ENCODE results near the gene PPP2R5D. TPM values are rescaled to one million over a fixed set of nuclear protein-coding genes. Genes with fewer than 3 reads are reported as not detected.

PPP2R5D gene
- total and polyA plus RNA-seq, 2 of the 4 experiments (the other 2 are of a cell fraction), result 55.6 to 68.8 TPM

DNA sequence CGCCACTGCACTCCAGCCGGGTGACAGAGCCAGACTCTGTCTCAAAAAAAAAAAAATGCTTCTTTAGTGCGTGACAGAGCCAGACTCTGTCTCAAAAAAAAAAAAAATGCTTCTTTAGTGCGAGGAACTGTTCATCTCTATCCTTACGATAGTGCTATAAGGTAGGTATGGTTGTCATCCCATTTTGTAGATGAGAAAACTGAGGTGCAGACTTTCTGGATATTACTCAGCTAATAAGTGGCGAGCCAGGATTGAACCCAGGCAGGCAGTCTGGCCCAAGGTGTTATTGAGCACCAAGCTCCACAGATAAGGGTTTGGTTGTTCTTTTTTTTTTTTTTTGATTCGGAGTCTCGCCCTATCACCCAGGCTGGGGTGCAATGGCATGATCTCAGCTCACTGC is 17.5 kb downstream of the PPP2R5D start:
- no peak overlapping the region for H4K8ac ChIP-seq (ENCODE audit: low read depth in 2 of 2, low read length in 2 of 2)
- no peak overlapping the region for H3K9ac ChIP-seq (ENCODE audit: low read depth, low read length)
- H3K27me3 ChIP-seq (ENCODE audit: control insufficient read depth, insufficient read depth, low read length), result no peaks in the 10 kb centered on the region
- intact Hi-C loops (cut with micrococcal nuclease), result no loop called here
- H3K18ac ChIP-seq (ENCODE audit: low read depth, low read length), result no peak overlapping the region
- H2AFZ ChIP-seq (replicated peaks; ENCODE audit: low read length, poor library complexity), result no peak overlapping the region
- H2BK120ac ChIP-seq (ENCODE audit: low read depth, low read length), result no peak overlapping the region
- no peak overlapping the region for H3K27ac ChIP-seq (ENCODE audit: insufficient read depth, low read length)
- H3K4ac ChIP-seq (ENCODE audit: low read depth, low read length), result no peak overlapping the region
- no peak overlapping the region for H2AK9ac ChIP-seq (replicated peaks; ENCODE audit: low read depth, low read length, poor library complexity)
- no peak overlapping the region for H2BK15ac ChIP-seq (ENCODE audit: low read depth, low read length)
- H3K36me3 ChIP-seq (ENCODE audit: control insufficient read depth, insufficient read depth, low read length), result peaks cover 9% of the 10 kb centered on the region
- no peak overlapping the region for H3K23ac ChIP-seq (ENCODE audit: low read depth, low read length)
- peaks cover 5 to 37% of the 10 kb centered on the region in 2 experiments for H3K79me1 ChIP-seq (ENCODE audit: low read depth in 1 of 2, low read length in 2 of 2)
- no peak overlapping the region for H3K56ac ChIP-seq (ENCODE audit: extremely low read depth, insufficient read depth, low read length)
- H4K20me1 ChIP-seq (ENCODE audit: insufficient read depth, low read length), result no peaks in the 10 kb centered on the region; the same call in none of the 2 replicates
- no peak overlapping the region for H3K14ac ChIP-seq (replicated peaks; ENCODE audit: low read depth, low read length)
- no peak overlapping the region for H2BK5ac ChIP-seq (ENCODE audit: low read depth, low read length, poor library complexity, severe bottlenecking)
- H3K4me2 ChIP-seq (ENCODE audit: low read depth, low read length), result no peak overlapping the region
- ChIA-PET POLR2A (ENCODE audit: unreplicated experiment) (no interaction called here), CTCF (interaction anchor here (0.7 to 0.9 kb wide), 2 partner anchors 100 to 103 kb away, joined by 3 read pairs; no protein-coding TSS in a partner anchor)
- DNase-seq (no peak), ATAC-seq (ENCODE audit: low read depth) (no peak)
- H3K4me3 ChIP-seq (ENCODE audit: insufficient read depth, low read depth, low read length), result no peak overlapping the region
- no TSS peak for BruUV-seq (replicated peaks)
- in situ Hi-C loops (cut with MboI; ENCODE audit: low sequenced_read_pairs), result no loop called here
- H2AK5ac ChIP-seq (ENCODE audit: low read depth, low read length), result no peak overlapping the region
- no peak overlapping the region for H4K91ac ChIP-seq (ENCODE audit: insufficient read depth, low read depth, low read length)
- TF ChIP-seq POLR2A (IDR thresholded peaks at IDR 0.05; ENCODE audit: low read depth, low read length) (no peak), NFE2L2 (IDR thresholded peaks at IDR 0.05; ENCODE audit: low read depth, low read length) (no peak), SMC3 (IDR thresholded peaks at IDR 0.05; ENCODE audit: low read depth, low read length) (no peak), CHD1 (IDR thresholded peaks at IDR 0.05; ENCODE audit: low read depth, low read length) (no peak), RAD21 (IDR thresholded peaks at IDR 0.05; ENCODE audit: low read length) (no peak), RCOR1 (IDR thresholded peaks at IDR 0.05; ENCODE audit: insufficient replicate concordance, low read length) (no peak)
- peaks cover 6% of the 10 kb centered on the region; the same call in 1 of the 2 replicates for H3K9me1 ChIP-seq (ENCODE audit: insufficient read depth, low read length)
- H3K9me3 ChIP-seq (ENCODE audit: control insufficient read depth, insufficient read depth, low read length), result no peaks in the 10 kb centered on the region
- WGBS, 2 experiments (ENCODE audit: extremely low coverage in 2 of 2, insufficient read length in 1 of 2), result 100% methylated on average over 3 of the region's 8 CpGs; no CpG with 5 or more reads in 1 of the 2 experiments
- dilution Hi-C loops (cut with HindIII; ENCODE audit: low sequenced_read_pairs, unreplicated experiment), result no loop called here
- H4K5ac ChIP-seq (ENCODE audit: low read depth, low read length), result no peak overlapping the region
- no peak overlapping the region for H2BK20ac ChIP-seq (ENCODE audit: low read depth, low read length)
- no peaks in the 10 kb centered on the region for H3K4me1 ChIP-seq (ENCODE audit: control insufficient read depth, insufficient read depth, low read length)

Data from IMR-90 (cell line).